Stromal cell of bone marrow (primary cell): ENCODE measurements around the gene AHCYL1.

Source experiments
- DNase-seq: peaks from one replicate; pipeline ENCODE4 v3.0.0-alpha.2; 2012; ENCODE audit warnings: low read depth

The AHCYL1 gene

GRCh38 chr1:110063781-110064180 is 79.2 kb downstream of the AHCYL1 start:
- no peak for DNase-seq

GRCh38 chr1:110064576-110065337 is 80.2 kb downstream of the AHCYL1 start:
- no peak for DNase-seq

- DNase-seq: no peak
Measured at GRCh38 chr1:110065841-110066240, 81.3 kb downstream of the AHCYL1 start.

GRCh38 chr1:110067479-110067892 is 82.9 kb downstream of the AHCYL1 start:
- no peak for DNase-seq

GRCh38 chr1:110067893-110068645 is 83.5 kb downstream of the AHCYL1 start:
- no peak for DNase-seq

GRCh38 chr1:110068646-110069403 is 84.3 kb downstream of the AHCYL1 start:
- no peak for DNase-seq

- no peak for DNase-seq
Measured at GRCh38 chr1:110069404-110070281, 85.1 kb downstream of the AHCYL1 start.

GRCh38 chr1:110070282-110070669 is 85.7 kb downstream of the AHCYL1 start:
- no peak for DNase-seq

GRCh38 chr1:110070671-110071242 is 86.2 kb downstream of the AHCYL1 start, which contains the start of gene ALX3:
ALX3 (minus strand) TSS chr1:110070672; CDS start chr1:110070612, 60 bp downstream.
- no peak for DNase-seq
